CD14-positive monocyte (primary cell): ENCODE data around the gene PTPRQ. TPM values are rescaled to one million over a fixed set of nuclear protein-coding genes. Genes with fewer than 3 reads are reported as not detected.

ENCODE experiments used
- DNase-seq, 3 donors: peaks; one replicate each; pipeline ENCODE4 v3.0.0-alpha.2; 2011 to 2022
- H2AFZ ChIP-seq: 2 replicates; pipeline ENCODE4 v1.6.0; 2012; ENCODE audit warnings: mild to moderate bottlenecking, low read depth, low read length, inconsistent platforms; ENCODE audit not compliant: insufficient read depth, poor library complexity, severe bottlenecking
- H3K27ac ChIP-seq, 2 donors: 1 replicate in 1 of 2; 2 replicates in 1 of 2; pipeline ENCODE4 v1.5.1; 2012 to 2013; ENCODE audit warnings: low read length in 2 of 2, control low read depth in 1 of 2, inconsistent platforms in 1 of 2, low read depth in 1 of 2, mild to moderate bottlenecking in 1 of 2
- H3K27me3 ChIP-seq, 2 donors: one replicate each; pipeline versions ENCODE4 v1.6.0 to v1.6.1; 2011 to 2013; ENCODE audit warnings: low read length in 2 of 2; ENCODE audit not compliant: control insufficient read depth in 2 of 2, insufficient read depth in 2 of 2
- H3K36me3 ChIP-seq, 2 donors: replicated peaks in 1 of 2; 1 replicate in 1 of 2; 2 replicates in 1 of 2; pipeline versions ENCODE4 v1.5.1 to v1.6.1; 2012 to 2013; ENCODE audit warnings: low read length in 2 of 2, control low read depth in 1 of 2, inconsistent platforms in 1 of 2, mild to moderate bottlenecking in 1 of 2; ENCODE audit not compliant: insufficient read depth in 2 of 2, control insufficient read depth in 1 of 2
- H3K4me1 ChIP-seq, 2 donors: 1 replicate in 1 of 2; 2 replicates in 1 of 2; pipeline versions ENCODE4 v1.5.1 to v1.6.1; 2012 to 2013; ENCODE audit warnings: low read length in 2 of 2, control low read depth in 1 of 2, inconsistent platforms in 1 of 2, mild to moderate bottlenecking in 1 of 2, moderate library complexity in 1 of 2; ENCODE audit not compliant: insufficient read depth in 2 of 2, control insufficient read depth in 1 of 2
- H3K4me2 ChIP-seq: replicated peaks from 2 replicates; pipeline ENCODE3; 2012; ENCODE audit warnings: low read length, moderate library complexity, mild to moderate bottlenecking; ENCODE audit not compliant: poor library complexity, severe bottlenecking; ENCODE audit errors: extremely low read depth
- H3K4me3 ChIP-seq, 3 experiments: fragments of 200-600 bp in 1 of 3; sonication (generic) in 1 of 3; replicated peaks in 1 of 3; 1 replicate in 2 of 3; 2 replicates in 1 of 3; pipeline ENCODE4 v1.5.1; 2011 to 2013; ENCODE audit warnings: low read length in 3 of 3, mild to moderate bottlenecking in 3 of 3, control low read depth in 2 of 3, low read depth in 2 of 3, inconsistent platforms in 1 of 3, moderate library complexity in 1 of 3
- H3K79me2 ChIP-seq: 2 replicates; pipeline ENCODE4 v1.6.0; 2012; ENCODE audit warnings: mild to moderate bottlenecking, control low read depth, inconsistent platforms, low read length, moderate library complexity; ENCODE audit not compliant: insufficient read depth
- H3K9ac ChIP-seq: 2 replicates; pipeline ENCODE4 v1.6.0; 2017; ENCODE audit warnings: low read length, mild to moderate bottlenecking; ENCODE audit not compliant: insufficient read depth, poor library complexity, severe bottlenecking
- H3K9me3 ChIP-seq, 2 donors: replicated peaks in 1 of 2; 1 replicate in 1 of 2; 2 replicates in 1 of 2; pipeline versions ENCODE4 v1.5.1 to v1.6.1; 2012 to 2013; ENCODE audit warnings: low read length in 2 of 2, control low read depth in 1 of 2; ENCODE audit not compliant: control insufficient read depth in 1 of 2, insufficient read depth in 1 of 2
- H4K20me1 ChIP-seq: 2 replicates; pipeline ENCODE4 v1.6.0; 2012; ENCODE audit warnings: mild to moderate bottlenecking, low read length, control low read depth, moderate library complexity; ENCODE audit not compliant: insufficient read depth
- H3K27ac Mint-ChIP-seq, 7 donors: one replicate each; pipeline ENCODE4 v1.8.0; 2020; ENCODE audit warnings: mild to moderate bottlenecking in 7 of 7, mixed read lengths in 7 of 7, moderate library complexity in 6 of 7, inconsistent platforms in 2 of 7
- H3K27me3 Mint-ChIP-seq, 3 donors: one replicate each; pipeline ENCODE4 v1.8.0; 2021 to 2022; ENCODE audit warnings: low read depth in 3 of 3, mild to moderate bottlenecking in 3 of 3, mixed read lengths in 3 of 3, moderate library complexity in 3 of 3, inconsistent platforms in 1 of 3
- H3K36me3 Mint-ChIP-seq, 2 donors: one replicate each; pipeline ENCODE4 v1.8.0; 2020; ENCODE audit warnings: mixed read lengths in 2 of 2, inconsistent platforms in 1 of 2, mild to moderate bottlenecking in 1 of 2
- H3K4me1 Mint-ChIP-seq: one replicate; pipeline ENCODE4 v1.8.0; 2020; ENCODE audit warnings: mild to moderate bottlenecking, mixed read lengths
- H3K4me3 Mint-ChIP-seq, 2 donors: one replicate each; pipeline ENCODE4 v1.8.0; 2020; ENCODE audit warnings: mild to moderate bottlenecking in 2 of 2, mixed read lengths in 2 of 2, moderate library complexity in 1 of 2
- H3K9me3 Mint-ChIP-seq, 7 donors: one replicate each; pipeline ENCODE4 v1.8.0; 2020 to 2022; ENCODE audit warnings: mixed read lengths in 7 of 7, mild to moderate bottlenecking in 6 of 7, moderate library complexity in 6 of 7, inconsistent platforms in 2 of 7
- WGBS: methylation state at CpG from one replicate; pipeline ENCODE4 v1.1.5; 2013; ENCODE audit warnings: missing lambda C conversion rate; ENCODE audit not compliant: insufficient coverage; 5-methylcytosine and 5-hydroxymethylcytosine counted together
- intact Hi-C, 2 donors: fragments of 100-400 bp; cut with micrococcal nuclease; formaldehyde crosslinking; loops; one replicate each; pipeline versions ENCODE4 v1.15.0 to v1.15.1; 2023
- polyA plus RNA-seq, 3 donors: library from polyadenylated mRNA; depleted of rRNA in 1 of 3; unstranded in 2 of 3; stranded (reverse) in 1 of 3; fragments of 300-500 nt in 2 of 3; fragments of >200 nt in 1 of 3; fragmentation: Illumina TruSeq in 2 of 3; gene quantifications; 1 replicate in 2 of 3; 2 replicates in 1 of 3; pipeline ENCODE4 v1.2.3, GENCODE V29; 2012 to 2021
- TF ChIP-seq, protein P1 (sequence below): fragments of 200-600 bp; IDR thresholded peaks from one replicate; pipeline ENCODE4 v1.8.0; 2022; ENCODE audit warnings: antibody characterized with exemption, mild to moderate bottlenecking

The PTPRQ gene
- polyA plus RNA-seq, 3 donors: not detected

DNA sequence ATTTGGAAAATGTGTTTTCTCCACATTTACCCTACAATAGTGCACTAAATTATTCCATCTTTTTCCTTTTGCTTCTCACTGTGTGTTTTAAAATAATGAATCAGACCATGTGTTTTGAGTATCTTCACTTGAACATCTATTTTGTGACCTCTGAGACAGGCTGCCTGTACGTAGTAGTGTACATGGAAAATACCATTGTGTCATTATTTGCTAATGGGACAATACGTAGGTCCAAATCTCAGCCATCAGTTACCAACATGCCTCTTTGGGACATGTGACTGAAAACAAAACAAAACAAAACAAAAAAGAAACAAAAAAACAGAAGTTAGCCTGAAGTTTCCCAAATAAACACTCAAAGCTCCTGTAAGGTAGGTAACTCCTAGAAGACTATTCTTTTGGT, 256.3 kb downstream of the PTPRQ start:
- H3K4me3 Mint-ChIP-seq: no peak overlapping the region
- Histone ChIP-seq H3K4me1 (no peaks in the 10 kb centered on the region), H3K9ac (no peak overlapping the region), H3K9me3 (no peaks in the 10 kb centered on the region), H3K4me2 (no peak overlapping the region), H3K4me3 (no peak overlapping the region), H3K27me3 (no peaks in the 10 kb centered on the region), H2AFZ (no peak overlapping the region), H3K79me2 (no peaks in the 10 kb centered on the region), H3K27ac (no peak overlapping the region), H4K20me1 (no peaks in the 10 kb centered on the region), H3K36me3 (no peaks in the 10 kb centered on the region)
- WGBS: no CpG with 5 or more reads among the region's 2 CpGs
- no peak for DNase-seq
- H3K36me3 Mint-ChIP-seq: no peaks in the 10 kb centered on the region
- TF ChIP-seq, protein P1, sequence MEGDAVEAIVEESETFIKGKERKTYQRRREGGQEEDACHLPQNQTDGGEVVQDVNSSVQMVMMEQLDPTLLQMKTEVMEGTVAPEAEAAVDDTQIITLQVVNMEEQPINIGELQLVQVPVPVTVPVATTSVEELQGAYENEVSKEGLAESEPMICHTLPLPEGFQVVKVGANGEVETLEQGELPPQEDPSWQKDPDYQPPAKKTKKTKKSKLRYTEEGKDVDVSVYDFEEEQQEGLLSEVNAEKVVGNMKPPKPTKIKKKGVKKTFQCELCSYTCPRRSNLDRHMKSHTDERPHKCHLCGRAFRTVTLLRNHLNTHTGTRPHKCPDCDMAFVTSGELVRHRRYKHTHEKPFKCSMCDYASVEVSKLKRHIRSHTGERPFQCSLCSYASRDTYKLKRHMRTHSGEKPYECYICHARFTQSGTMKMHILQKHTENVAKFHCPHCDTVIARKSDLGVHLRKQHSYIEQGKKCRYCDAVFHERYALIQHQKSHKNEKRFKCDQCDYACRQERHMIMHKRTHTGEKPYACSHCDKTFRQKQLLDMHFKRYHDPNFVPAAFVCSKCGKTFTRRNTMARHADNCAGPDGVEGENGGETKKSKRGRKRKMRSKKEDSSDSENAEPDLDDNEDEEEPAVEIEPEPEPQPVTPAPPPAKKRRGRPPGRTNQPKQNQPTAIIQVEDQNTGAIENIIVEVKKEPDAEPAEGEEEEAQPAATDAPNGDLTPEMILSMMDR: no peak
- H3K4me1 Mint-ChIP-seq: no peaks in the 10 kb centered on the region
- H3K27ac Mint-ChIP-seq: no peak overlapping the region
- H3K9me3 Mint-ChIP-seq: no peaks in the 10 kb centered on the region
- H3K27me3 Mint-ChIP-seq: peaks cover 3 to 8% (median 4%) of the 10 kb centered on the region in 3 donors
- intact Hi-C loops: no loop called here

DNA sequence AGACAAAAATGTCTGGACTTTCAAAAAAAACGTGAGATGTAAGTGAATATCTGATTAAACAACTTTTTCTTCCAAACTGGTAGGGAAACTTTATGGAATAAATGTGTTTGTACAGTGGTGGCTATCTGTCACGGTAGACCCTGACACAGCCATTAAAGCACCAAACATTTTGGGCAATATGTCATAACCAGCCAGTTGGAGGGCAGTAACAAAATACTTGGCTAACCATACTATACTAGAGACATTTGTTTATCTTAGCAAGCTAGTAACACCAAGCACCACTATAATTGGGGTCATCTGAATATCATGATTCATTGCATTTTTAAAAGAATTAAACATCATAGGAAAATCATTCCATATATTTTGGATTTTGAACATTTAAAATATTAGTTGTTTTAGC, 257.4 kb downstream of the PTPRQ start:
- no peaks in the 10 kb centered on the region for H3K4me1 ChIP-seq
- no peak overlapping the region for H3K4me2 ChIP-seq
- no CpG with 5 or more reads among the region's 2 CpGs for WGBS
- H3K36me3 Mint-ChIP-seq: no peaks in the 10 kb centered on the region
- H3K27me3 Mint-ChIP-seq: peaks cover 5 to 8% (median 5%) of the 10 kb centered on the region in 3 donors
- H3K9ac ChIP-seq: no peak overlapping the region
- H2AFZ ChIP-seq: no peak overlapping the region
- H3K9me3 ChIP-seq: no peaks in the 10 kb centered on the region
- peaks cover 0 to under 1% of the 10 kb centered on the region in 2 donors for H3K27me3 ChIP-seq
- no peak overlapping the region for H3K4me3 ChIP-seq
- DNase-seq: no peak
- TF ChIP-seq, protein P1: no peak
- no peaks in the 10 kb centered on the region for H3K9me3 Mint-ChIP-seq
- H3K36me3 ChIP-seq: no peaks in the 10 kb centered on the region
- intact Hi-C loops: no loop called here
- H3K4me3 Mint-ChIP-seq: no peak overlapping the region
- H3K27ac Mint-ChIP-seq: no peak overlapping the region
- no peak overlapping the region for H3K27ac ChIP-seq
- no peaks in the 10 kb centered on the region for H3K79me2 ChIP-seq
- H3K4me1 Mint-ChIP-seq: no peaks in the 10 kb centered on the region
- H4K20me1 ChIP-seq: no peaks in the 10 kb centered on the region
